Right renal cortex interstitium (tissue), 3 donors: ENCODE measurements around the gene PCDHGB2. TPM values are rescaled to one million over a fixed set of nuclear protein-coding genes. Genes with fewer than 3 reads are reported as not detected.
"Not testable (repeated sequence)": the region's sequence is repeated elsewhere in the genome, so short reads cannot be mapped to it uniquely, and the experiment has no call there.

Experiments used
- DNase-seq, 3 donors: peaks; one replicate each; pipeline ENCODE4 v3.0.0-alpha.2; 2013; ENCODE audit warnings: low read depth in 3 of 3, low spot score in 2 of 3
- polyA plus RNA-seq, 3 donors: library from polyadenylated mRNA; unstranded; fragments of 120-200 nt; gene quantifications; one replicate each; pipeline ENCODE4 v1.2.1, GENCODE V29; 2013; ENCODE audit not compliant: insufficient read length in 3 of 3

The PCDHGB2 gene
- polyA plus RNA-seq, 3 donors, result 3.2 to 3.9 (median 3.9) TPM

- no peak for DNase-seq
Measured at GRCh38 chr5:141383345-141383744, 23.6 kb downstream of the PCDHGB2 start.

- no peak for DNase-seq
Measured at GRCh38 chr5:141384471-141385267, 24.9 kb downstream of the PCDHGB2 start.

GRCh38 chr5:141387557-141388311 lies 27.9 kb downstream of the PCDHGB2 start, which contains the start of gene PCDHGB4:
Gene PCDHGB4, plus strand, starts transcription at chr5:141387698. Its CDS starts 187 bp downstream, at chr5:141387885.
- DNase-seq, result not testable (repeated sequence)

- no peak for DNase-seq
Measured at GRCh38 chr5:141388661-141389060, 28.9 kb downstream of the PCDHGB2 start.

GRCh38 chr5:141389153-141390042 lies 29.6 kb downstream of the PCDHGB2 start:
- no peak for DNase-seq

- no peak for DNase-seq
Measured at GRCh38 chr5:141392429-141393198, 32.8 kb downstream of the PCDHGB2 start, which contains the start of gene PCDHGA8. Gene PCDHGA8, plus strand, starts transcription at chr5:141392633. Its CDS starts 181 bp downstream, at chr5:141392814.

GRCh38 chr5:141393267-141393666 lies 33.5 kb downstream of the PCDHGB2 start:
- DNase-seq, result no peak

GRCh38 chr5:141394401-141395187 lies 34.8 kb downstream of the PCDHGB2 start:
- not testable (repeated sequence) for DNase-seq

- not testable (repeated sequence) for DNase-seq
Measured at GRCh38 chr5:141397756-141398551, 38.2 kb downstream of the PCDHGB2 start, which contains the start of gene PCDHGB5. Gene PCDHGB5, plus strand, starts transcription at chr5:141397947. Its CDS starts 181 bp downstream, at chr5:141398128.

GRCh38 chr5:141398608-141399007 lies 38.8 kb downstream of the PCDHGB2 start:
- no peak for DNase-seq

GRCh38 chr5:141399555-141400258 lies 39.9 kb downstream of the PCDHGB2 start:
- DNase-seq, result no peak

- DNase-seq, result no peak
Measured at GRCh38 chr5:141402553-141403243, 42.9 kb downstream of the PCDHGB2 start, which contains the start of gene PCDHGA9. Gene PCDHGA9, plus strand, starts transcription at chr5:141402778. Its CDS starts 175 bp downstream, at chr5:141402953.

- no peak for DNase-seq
Measured at GRCh38 chr5:141403387-141403786, 43.6 kb downstream of the PCDHGB2 start.

GRCh38 chr5:141407790-141408505 lies 48.2 kb downstream of the PCDHGB2 start, which contains the start of gene PCDHGB6:
Gene PCDHGB6, plus strand, starts transcription at chr5:141408021. Its CDS starts 182 bp downstream, at chr5:141408203.
- DNase-seq, result not testable (repeated sequence)

GRCh38 chr5:141409598-141410306 lies 50.0 kb downstream of the PCDHGB2 start:
- DNase-seq, result no peak
